Heart right ventricle (tissue), 16 donors: ENCODE results near the gene MYO1H. TPM values are rescaled to one million over a fixed set of nuclear protein-coding genes. Genes with fewer than 3 reads are reported as not detected.
"Not testable (repeated sequence)": the region's sequence is repeated elsewhere in the genome, so short reads cannot be mapped to it uniquely, and the experiment has no call there.

ENCODE experiments used
- ATAC-seq, 8 donors: fragments of 200-7000 bp; cut with Tn5 transposase; one replicate each; pipeline ENCODE4 v1.9.1; 2020; ENCODE audit warnings: mild to moderate bottlenecking in 8 of 8, moderate library complexity in 8 of 8, moderate number of reproducible peaks in 1 of 8
- DNase-seq, 2 donors: peaks; one replicate each; pipeline ENCODE4 v3.0.0-alpha.2; 2020
- H3K27ac ChIP-seq, 10 donors: fragments of 200-600 bp; sonication (generic) in 2 of 10; one replicate each; pipeline versions ENCODE4 v1.5.0 to v1.8.0; 2020 to 2022; ENCODE audit warnings: mild to moderate bottlenecking in 3 of 10
- H3K27me3 ChIP-seq, 7 donors: fragments of 200-600 bp; one replicate each; pipeline ENCODE4 v1.8.0; 2021 to 2022; ENCODE audit warnings: mild to moderate bottlenecking in 2 of 7
- H3K36me3 ChIP-seq, 9 donors: fragments of 200-600 bp; sonication (generic) in 1 of 9; one replicate each; pipeline versions ENCODE4 v1.5.0 to v1.8.0; 2020 to 2022; ENCODE audit warnings: mild to moderate bottlenecking in 2 of 9
- H3K4me1 ChIP-seq, 9 donors: fragments of 200-600 bp; sonication (generic) in 1 of 9; one replicate each; pipeline versions ENCODE4 v1.5.0 to v1.8.0; 2020 to 2022; ENCODE audit warnings: mild to moderate bottlenecking in 4 of 9
- H3K4me3 ChIP-seq, 10 donors: fragments of 200-600 bp; sonication (generic) in 2 of 10; one replicate each; pipeline versions ENCODE4 v1.5.0 to v1.8.0; 2020 to 2022; ENCODE audit warnings: mild to moderate bottlenecking in 7 of 10, moderate library complexity in 2 of 10
- H3K9me3 ChIP-seq, 11 donors: fragments of 200-600 bp in 10 of 11; sonication (generic) in 2 of 11; one replicate each; pipeline versions ENCODE4 v1.5.0 to v1.8.0; 2013 to 2022; ENCODE audit warnings: mild to moderate bottlenecking in 2 of 11, control low read depth in 1 of 11, moderate library complexity in 1 of 11
- WGBS, 2 donors: extraction: QIAGEN DNeasy Blood & Tissue Kit; methylation state at CpG; one replicate each; pipeline ENCODE4 v1.1.7; 2013; ENCODE audit warnings: inconsistent platforms in 1 of 2; 5-methylcytosine and 5-hydroxymethylcytosine counted together
- intact Hi-C, 10 donors: fragments of 100-400 bp; cut with DNase I; formaldehyde crosslinking; loops; one replicate each; pipeline versions ENCODE4 v1.11.1 to v1.14.2; 2022
- polyA plus RNA-seq, 2 donors: library from polyadenylated mRNA; stranded (reverse); fragments of 200-250 nt; gene quantifications; one replicate each; pipeline ENCODE4 v1.2.3, GENCODE V29; 2013
- total RNA-seq, 10 donors: library from RNA; stranded (reverse); fragmentation: NEBNext Ultra II Directional in 3 of 10; extraction: Animal tissue kit (Norgen Biotek cat#: 25700) in 3 of 10; gene quantifications; one replicate each; pipeline versions ENCODE4 v1.2.1 to v1.2.4, GENCODE V29; 2021 to 2023
- TF ChIP-seq, protein P1 (sequence below), 9 donors: fragments of 200-600 bp; sonication (generic) in 2 of 9; IDR thresholded peaks; one replicate each; pipeline versions ENCODE4 v1.5.0 to v1.8.0; 2021 to 2022; ENCODE audit warnings: antibody characterized with exemption in 9 of 9, mild to moderate bottlenecking in 5 of 9, moderate library complexity in 1 of 9
- donor health status: Arrhythmogenic right ventricular cardiomyopathy.
- donor health status: ischemic (EF 13 %, LVEDD 7.1; RV severe dilation, severe dysfunction).
- donor health status: healthy with polysubstance abuse.
- donor health status: DM: no; HTN: yes; CAD: no.
- donor health status: DM: no; HTN: no; CAD: no.
- donor health status: ischemic (EF 25% LVEDD 6.9; RV normal size, moderate dysfunction).
- donor health status: ischemic (EF 25% LVEDD 5.7; RV mildly dilated, moderate dysfunction).
- donor health status: healthy.
- donor health status: DM: yes; HTN: yes; CAD: no.
- donor health status: Ischemic cardiomyopathy.
- donor health status: ischemic (EF 35%, LVEDD 5.7; RV mildly dilated, moderate dysfunction).
- donor health status: nonischemic (EF 11% LVEDD 7.7; RV severe dilation, severe dysfunction).
- donor health status: DM: yes; HTN: yes; CAD: no.
- donor health status: PGD.
- donor health status: ischemic (EF 29% LVEDD 5.4; RV normal size, mild dysfunction).
- donor health status: nonischemic (EF 23%, LVEDD 6.1; RV moderate dilation, normal function).

MYO1H gene
- total and polyA plus RNA-seq, 12 donors, result 0.07 to 1.3 (median 0.51) TPM; not detected in 4

DNA sequence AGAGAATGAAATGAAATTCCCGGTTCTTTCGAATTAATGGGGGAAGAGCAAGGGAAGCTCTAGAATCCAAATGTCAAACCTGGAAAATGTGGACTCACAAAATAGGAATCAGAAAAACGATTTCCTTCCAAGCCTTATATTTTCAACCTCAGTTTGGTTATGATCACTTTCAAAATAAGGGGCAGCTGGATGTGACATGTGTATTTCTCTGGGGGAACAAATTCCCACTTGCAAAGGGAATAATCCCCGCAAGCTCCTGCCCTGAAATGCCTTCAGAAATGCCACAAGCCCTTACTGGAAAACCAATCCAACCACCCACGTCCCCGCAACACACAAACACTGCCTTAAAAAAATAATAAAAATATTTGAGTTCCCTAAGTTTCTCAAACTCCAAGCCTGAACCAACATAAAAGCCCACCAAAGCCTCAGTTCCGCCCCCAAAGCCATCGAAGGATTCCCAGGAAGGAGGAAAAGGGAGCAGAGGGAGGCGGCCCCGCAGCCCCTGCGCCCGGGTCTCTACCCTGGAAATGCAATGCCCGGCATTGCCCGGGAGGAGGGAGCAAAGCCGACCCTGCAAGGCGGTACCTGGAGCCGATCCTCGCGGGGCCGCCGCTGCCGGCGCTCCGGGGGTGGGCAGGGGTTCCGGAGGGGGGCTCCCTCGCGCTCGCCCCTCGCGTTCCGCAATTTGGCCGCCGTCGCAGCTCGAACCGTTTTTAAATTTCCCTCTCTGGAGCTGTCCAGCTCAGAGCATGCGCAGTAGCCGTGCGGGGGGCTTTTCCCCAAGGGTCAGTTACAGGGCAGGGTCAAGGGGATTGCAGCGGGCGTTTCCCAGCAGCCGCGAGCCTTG lies 38.9 kb upstream of the MYO1H start, which contains the start of gene FOXN4:
Gene FOXN4 (minus strand): TSS at position 751 of the 847 bp plus-strand sequence. CDS start 963 bp downstream, outside the sequence.
- no peaks in the 10 kb centered on the region for H3K9me3 ChIP-seq
- TF ChIP-seq, protein P1, sequence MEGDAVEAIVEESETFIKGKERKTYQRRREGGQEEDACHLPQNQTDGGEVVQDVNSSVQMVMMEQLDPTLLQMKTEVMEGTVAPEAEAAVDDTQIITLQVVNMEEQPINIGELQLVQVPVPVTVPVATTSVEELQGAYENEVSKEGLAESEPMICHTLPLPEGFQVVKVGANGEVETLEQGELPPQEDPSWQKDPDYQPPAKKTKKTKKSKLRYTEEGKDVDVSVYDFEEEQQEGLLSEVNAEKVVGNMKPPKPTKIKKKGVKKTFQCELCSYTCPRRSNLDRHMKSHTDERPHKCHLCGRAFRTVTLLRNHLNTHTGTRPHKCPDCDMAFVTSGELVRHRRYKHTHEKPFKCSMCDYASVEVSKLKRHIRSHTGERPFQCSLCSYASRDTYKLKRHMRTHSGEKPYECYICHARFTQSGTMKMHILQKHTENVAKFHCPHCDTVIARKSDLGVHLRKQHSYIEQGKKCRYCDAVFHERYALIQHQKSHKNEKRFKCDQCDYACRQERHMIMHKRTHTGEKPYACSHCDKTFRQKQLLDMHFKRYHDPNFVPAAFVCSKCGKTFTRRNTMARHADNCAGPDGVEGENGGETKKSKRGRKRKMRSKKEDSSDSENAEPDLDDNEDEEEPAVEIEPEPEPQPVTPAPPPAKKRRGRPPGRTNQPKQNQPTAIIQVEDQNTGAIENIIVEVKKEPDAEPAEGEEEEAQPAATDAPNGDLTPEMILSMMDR (IDR thresholded peaks at IDR 0.05), result no peak
- WGBS, 2 donors, result 8 to 9% methylated on average over 40 to 43 of the region's 43 CpGs
- H3K4me1 ChIP-seq, result peaks cover 3 to 18% (median 15%) of the 10 kb centered on the region in 9 donors
- H3K4me3 ChIP-seq, result peak within 1 kb of the TSS; percentile 21 to 47 (median 43)
- H3K36me3 ChIP-seq, result no peaks in the 10 kb centered on the region
- DNase-seq, result no peak
- intact Hi-C loops, result no loop called here
- peaks cover 0 to 93% (median 76%) of the 10 kb centered on the region in 7 donors for H3K27me3 ChIP-seq
- H3K27ac ChIP-seq, result no peak within 1 kb of the TSS
- no peak for ATAC-seq

DNA sequence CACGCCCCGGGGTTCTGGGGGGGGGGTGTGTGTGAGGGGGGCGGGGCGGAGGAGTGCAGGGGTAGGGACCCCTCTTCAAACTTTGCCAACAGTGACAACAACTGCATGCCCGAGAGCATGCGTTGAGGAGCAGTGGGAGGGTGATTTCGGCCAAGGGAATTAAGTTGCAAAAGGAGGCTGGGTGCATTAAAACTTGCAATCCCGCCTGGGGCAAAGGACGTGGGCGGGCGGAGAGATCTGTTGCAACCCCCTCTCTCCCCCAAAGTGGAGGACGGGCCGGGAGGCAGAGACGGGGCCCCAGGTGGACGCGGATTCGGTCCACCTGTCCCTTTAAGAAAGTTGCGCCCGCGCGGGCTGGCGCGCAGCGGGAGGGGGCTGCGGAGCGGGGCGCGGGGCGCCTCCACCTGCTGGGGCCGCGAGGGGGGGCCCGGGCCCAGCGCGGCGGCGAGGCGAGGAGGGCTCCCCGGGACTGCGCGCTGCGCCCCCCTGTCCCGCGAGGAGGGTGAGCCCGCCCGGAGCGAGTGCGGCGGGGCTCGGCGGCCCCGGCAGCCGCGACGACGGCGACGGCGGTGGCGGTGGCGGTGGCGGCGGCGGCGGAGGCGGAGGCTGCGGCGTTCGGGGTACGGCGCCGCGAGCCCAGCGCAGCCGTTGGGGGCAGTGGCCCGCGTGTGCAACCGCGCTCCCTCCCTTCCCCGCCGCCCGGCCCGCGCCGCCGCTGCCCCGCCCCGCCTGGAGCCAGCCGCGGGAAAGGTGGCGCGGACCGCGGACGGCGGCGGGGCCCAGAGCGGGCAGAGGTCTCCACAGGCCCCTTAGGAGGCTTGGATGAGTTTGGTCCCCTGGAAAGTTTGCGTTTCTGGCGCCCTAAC lies 38.1 kb upstream of the MYO1H start:
- Histone ChIP-seq H3K27ac (no peak overlapping the region), H3K4me3 (peak overlapping the region; percentile 21 to 47 (median 43)), H3K9me3 (no peaks in the 10 kb centered on the region), H3K27me3 (peaks cover 0 to 94% (median 69%) of the 10 kb centered on the region in 7 donors), H3K36me3 (no peaks in the 10 kb centered on the region), H3K4me1 (peaks cover 3 to 18% (median 15%) of the 10 kb centered on the region in 9 donors)
- no peak for DNase-seq
- WGBS, 2 donors, result 0 to 1% methylated on average over 79 to 86 of the region's 99 CpGs
- intact Hi-C loops, result no loop called here
- peak in 2 of 8 donors; percentile 38 to 64 for ATAC-seq
- TF ChIP-seq, protein P1 (IDR thresholded peaks at IDR 0.05), result no peak

DNA sequence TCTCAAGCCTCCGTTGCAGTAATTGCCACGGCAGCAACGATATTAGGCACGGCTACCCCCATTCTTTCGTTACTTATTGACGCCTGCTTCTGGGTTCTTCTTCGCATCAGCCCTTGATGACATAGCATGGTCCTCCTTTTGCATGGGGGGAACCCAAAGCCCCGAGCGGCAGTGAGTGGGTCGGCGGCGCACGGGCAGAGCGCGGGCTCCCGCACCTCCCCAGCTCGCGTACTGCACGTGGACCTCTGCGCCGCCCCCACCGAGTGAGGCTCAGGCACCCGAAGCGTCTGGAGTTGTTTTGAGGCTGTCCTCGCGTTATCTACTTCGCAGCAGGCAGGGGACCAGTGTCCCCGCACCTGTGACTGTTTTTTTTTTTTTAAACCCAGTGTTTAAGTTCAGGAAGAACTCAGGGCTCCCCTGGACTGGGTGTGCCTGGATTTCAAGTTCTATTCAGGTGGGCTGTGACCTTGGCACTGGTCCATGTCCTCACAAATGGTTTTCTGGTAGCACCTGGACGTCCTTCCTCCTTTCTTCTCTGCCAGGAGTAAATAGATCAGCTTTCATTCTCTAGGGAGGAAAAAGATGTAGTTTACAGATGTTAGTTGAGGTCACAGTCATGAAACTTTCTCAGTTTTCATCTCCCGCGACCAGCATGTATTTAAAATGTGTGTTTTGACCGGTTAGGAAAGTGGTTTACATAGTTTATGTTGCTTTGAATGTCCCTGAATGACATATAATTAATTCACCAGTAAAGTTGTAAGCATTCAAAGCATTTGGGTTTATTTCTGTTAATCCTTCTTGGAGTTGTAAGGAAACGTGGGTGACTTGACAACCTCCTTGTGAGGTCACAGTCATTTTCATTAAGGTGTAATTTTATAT lies 37.2 kb upstream of the MYO1H start:
- intact Hi-C loops, result no loop called here
- Histone ChIP-seq H3K27ac (no peak overlapping the region), H3K27me3 (peaks cover 0 to 90% (median 66%) of the 10 kb centered on the region in 7 donors), H3K36me3 (no peaks in the 10 kb centered on the region), H3K9me3 (no peaks in the 10 kb centered on the region), H3K4me3 (peak overlapping the region in 9 of 10 donors; percentile 28 to 47 (median 42)), H3K4me1 (peaks cover 3 to 18% (median 15%) of the 10 kb centered on the region in 9 donors)
- DNase-seq (no peak), ATAC-seq (no peak)
- WGBS, 2 donors, result 7 to 8% methylated on average over 33 of the region's 33 CpGs
- TF ChIP-seq, protein P1 (IDR thresholded peaks at IDR 0.05), result no peak

DNA sequence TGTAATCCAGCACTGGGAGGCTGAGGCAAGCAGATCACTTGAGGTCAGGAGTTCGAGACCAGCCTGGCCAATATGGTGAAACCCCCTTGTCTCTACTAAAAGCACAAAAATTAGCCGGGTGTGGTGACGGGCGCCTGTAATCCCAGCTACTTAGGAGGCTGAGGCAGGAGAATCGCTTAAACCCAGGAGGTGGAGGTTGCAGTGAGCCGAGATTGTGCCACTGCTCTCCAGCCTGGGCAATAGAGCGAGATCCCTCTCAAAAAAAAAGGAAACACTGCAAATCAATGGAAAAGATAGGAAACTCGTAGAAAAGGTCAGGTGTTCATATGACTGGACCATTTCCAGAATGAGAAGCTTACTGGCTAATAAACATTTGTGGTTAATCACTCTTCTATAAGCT lies 26.4 kb upstream of the MYO1H start:
- H3K9me3 ChIP-seq, H3K4me3 ChIP-seq, intact Hi-C loops, H3K27ac ChIP-seq, ATAC-seq, DNase-seq, H3K4me1 ChIP-seq, H3K36me3 ChIP-seq: not testable (repeated sequence)
- WGBS, 2 donors, result 86 to 87% methylated on average over 8 of the region's 8 CpGs
- peaks cover 0 to 61% (median 18%) of the 10 kb centered on the region in 7 donors for H3K27me3 ChIP-seq
